GM12872 (cell line): ENCODE results near the gene FOXI1.

Experiments used
- TF ChIP-seq, protein P1 (sequence below): IDR thresholded peaks from 3 replicates; pipeline ENCODE4 v1.5.1; 2011; ENCODE audit warnings: low read depth, mild to moderate bottlenecking, low read length, moderate library complexity; ENCODE audit not compliant: insufficient read depth

Gene FOXI1

DNA sequence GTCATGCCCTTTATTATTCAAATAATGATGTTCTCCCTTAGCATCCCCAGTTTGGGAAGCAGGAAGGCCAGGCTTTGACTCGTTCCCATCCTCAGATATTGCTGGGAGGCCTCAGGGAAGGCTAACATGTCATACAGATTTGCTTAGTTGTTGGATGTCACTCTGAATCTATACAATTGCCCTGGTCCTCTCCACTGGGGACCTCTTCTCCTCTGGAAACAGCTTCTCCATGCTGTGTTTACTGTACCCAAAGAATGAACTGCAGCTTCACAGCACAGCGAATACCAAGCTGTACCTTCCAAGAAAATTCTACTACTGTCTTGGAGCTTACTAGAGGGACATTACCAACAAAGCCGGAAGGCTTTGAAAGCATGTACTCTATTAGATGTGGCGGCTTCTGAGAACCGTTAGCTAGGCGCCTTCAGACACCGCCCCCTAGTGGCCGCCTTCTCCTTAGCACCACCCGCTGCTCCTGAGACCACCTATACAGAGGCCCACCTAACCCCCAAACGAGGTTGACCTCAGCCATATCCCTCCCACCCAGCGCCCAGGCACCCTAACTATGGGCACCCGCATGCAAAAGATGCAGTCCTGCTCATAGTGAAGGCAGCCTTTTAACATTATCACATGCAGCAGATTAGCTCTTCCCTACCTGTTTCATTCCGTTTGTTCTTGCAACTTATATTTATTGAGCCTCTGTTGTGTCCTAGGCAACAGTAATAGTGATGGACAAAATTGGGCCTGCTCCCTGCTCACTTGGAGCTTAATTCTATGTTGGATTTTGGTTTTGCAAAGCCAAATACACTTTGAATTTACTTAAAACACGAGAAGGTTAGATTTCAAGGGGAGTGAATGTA is 34.9 kb upstream of the FOXI1 start:
- TF ChIP-seq, protein P1, sequence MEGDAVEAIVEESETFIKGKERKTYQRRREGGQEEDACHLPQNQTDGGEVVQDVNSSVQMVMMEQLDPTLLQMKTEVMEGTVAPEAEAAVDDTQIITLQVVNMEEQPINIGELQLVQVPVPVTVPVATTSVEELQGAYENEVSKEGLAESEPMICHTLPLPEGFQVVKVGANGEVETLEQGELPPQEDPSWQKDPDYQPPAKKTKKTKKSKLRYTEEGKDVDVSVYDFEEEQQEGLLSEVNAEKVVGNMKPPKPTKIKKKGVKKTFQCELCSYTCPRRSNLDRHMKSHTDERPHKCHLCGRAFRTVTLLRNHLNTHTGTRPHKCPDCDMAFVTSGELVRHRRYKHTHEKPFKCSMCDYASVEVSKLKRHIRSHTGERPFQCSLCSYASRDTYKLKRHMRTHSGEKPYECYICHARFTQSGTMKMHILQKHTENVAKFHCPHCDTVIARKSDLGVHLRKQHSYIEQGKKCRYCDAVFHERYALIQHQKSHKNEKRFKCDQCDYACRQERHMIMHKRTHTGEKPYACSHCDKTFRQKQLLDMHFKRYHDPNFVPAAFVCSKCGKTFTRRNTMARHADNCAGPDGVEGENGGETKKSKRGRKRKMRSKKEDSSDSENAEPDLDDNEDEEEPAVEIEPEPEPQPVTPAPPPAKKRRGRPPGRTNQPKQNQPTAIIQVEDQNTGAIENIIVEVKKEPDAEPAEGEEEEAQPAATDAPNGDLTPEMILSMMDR: peak; percentile 57

DNA sequence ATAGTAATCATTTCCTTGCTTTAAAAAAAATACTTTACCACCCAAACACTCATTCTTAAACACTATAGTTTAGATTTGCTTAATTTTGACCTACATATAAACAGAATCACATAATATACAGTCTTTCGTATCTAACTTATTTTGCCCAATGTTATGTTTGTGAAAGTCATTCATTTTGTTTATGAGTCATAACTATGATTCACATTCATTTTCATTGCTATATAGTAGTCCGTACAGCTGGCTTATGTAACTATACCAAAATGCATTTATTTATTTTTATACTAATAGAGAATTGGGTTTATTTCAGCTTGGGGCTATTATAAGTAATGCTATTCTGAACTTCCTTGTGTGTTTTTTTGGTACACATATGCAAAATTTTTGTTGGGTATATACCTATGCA is 33.9 kb upstream of the FOXI1 start:
- TF ChIP-seq, protein P1: no peak

DNA sequence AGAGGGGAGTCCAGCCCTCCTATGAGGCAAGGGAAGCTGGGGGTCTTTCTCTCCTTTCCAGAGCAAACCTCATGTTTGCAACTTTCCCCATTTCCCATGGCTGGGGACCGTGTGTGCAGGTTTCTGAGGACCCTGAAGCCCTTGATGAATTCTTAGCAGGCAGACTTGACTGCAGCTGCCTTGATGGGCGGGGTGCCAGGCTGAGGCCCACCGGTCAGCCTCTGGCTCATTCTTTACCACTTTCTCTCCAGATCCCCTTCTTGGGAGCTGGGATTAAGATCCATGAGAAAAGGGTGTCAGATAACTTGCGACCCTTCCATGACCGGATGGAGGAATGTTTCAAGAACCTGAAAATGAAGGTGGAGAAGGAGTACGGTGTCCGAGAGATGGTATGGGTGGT is 30.0 kb upstream of the FOXI1 start:
- TF ChIP-seq, protein P1: no peak

DNA sequence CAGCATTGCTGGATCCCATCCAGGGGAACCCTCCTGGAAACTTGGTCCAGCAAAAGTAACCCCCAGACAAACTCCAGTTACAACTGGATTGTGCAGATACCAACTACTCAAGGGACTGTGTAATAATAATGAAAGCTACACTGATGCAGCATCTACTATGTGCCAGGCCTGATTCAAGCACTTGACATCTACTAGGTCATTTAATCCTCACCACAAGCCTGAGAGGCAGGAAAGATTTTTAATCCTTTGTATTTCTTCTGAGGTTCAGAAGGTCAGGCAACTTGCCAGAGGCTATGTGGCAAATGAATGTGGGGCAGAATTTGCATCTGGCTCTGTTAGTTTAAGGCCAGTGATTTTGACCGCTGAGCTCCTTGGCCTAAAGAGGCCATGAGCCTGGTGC is 29.5 kb upstream of the FOXI1 start:
- TF ChIP-seq, protein P1: no peak

DNA sequence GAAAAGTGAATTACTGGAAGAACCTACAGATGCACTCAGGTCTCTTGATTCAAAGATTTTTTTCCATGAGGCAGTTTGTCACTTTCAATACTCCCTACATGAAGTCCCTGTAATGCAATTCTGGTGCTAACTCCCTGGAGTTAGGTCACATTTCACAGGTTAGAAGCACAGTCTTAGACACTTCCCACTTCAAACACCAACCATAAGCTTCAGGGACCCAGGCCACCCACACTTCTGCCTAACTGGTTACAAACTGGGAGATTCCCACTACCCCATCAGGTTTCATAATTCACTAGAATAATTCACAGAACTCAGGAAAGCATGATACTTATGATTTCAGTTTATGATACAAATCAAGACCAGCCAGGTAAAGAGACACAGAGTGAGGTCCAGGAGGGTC is 29.0 kb upstream of the FOXI1 start:
- TF ChIP-seq, protein P1: no peak

DNA sequence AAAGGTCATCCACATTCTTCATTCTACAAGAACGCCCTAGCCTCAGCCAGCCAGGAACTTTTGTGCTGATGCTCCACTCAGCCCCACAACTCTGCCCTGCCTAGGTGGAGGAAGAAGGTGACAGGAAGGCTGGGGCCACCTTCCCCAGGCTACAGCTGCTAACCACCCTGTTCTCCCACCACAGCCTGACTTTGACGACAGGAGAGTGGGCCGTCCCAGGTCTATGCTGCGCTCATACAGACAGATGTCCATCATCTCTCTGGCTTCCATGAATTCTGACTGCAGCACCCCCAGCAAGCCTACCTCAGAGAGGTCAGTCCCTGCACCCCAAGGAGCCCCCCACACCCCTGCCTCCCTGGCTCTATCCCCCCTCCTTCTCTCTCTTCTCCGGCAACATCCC is 28.2 kb upstream of the FOXI1 start:
- TF ChIP-seq, protein P1: no peak

DNA sequence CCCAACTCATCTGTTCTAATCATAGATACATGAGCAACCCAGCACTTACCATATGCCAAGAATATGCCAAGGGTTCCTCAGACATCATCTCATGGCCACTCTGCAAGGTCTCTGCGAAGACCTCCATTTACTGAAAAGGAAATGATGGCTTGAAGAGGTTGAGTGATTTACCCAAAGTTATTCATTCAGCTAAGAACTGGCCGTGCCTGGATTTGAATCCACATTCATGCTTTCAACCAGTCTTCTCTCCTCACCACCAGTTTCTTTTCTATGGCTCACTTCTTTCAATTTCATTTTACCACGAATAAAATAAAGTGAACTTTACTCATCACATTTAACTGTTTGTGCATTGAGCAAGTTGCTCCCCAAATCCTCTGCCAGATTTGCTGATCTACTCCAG is 27.2 kb upstream of the FOXI1 start:
- TF ChIP-seq, protein P1: no peak
